NCI-H128 (cell line): ENCODE data around the gene GABRP.

Source experiments
- DNase-seq: peaks from one replicate; lab custom pipeline; 2025; ENCODE audit not compliant: unreplicated experiment; lab: John Stamatoyannopoulos, UW

GABRP gene, protein sequence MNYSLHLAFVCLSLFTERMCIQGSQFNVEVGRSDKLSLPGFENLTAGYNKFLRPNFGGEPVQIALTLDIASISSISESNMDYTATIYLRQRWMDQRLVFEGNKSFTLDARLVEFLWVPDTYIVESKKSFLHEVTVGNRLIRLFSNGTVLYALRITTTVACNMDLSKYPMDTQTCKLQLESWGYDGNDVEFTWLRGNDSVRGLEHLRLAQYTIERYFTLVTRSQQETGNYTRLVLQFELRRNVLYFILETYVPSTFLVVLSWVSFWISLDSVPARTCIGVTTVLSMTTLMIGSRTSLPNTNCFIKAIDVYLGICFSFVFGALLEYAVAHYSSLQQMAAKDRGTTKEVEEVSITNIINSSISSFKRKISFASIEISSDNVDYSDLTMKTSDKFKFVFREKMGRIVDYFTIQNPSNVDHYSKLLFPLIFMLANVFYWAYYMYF

GRCh38 chr5:170783498-170784247 lies at the start of gene GABRP:
GABRP (plus strand) TSS chr5:170783725; CDS start chr5:170788616, 4,891 bp downstream.
- no peak for DNase-seq

DNA sequence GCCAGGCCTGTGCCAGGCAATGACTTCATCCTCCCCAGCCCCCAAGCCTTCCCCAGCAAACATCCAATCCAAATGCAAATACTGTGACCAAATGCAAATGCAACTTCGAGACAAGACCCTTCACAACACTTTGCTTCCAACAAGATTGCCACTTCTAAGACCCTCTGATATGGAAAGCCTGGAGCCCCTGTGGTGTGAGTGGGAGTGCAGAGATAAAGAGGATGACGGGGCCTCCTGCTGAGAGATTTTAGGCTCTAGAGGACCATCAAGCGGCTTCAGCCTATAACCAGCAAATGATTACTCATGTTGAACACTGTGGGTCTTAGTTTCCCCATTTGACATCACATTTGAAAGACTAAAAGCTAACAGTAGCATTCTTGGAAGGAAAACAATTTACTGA lies 46.6 kb upstream of the GABRP start:
- DNase-seq, result no peak

- DNase-seq, result no peak
Observed at GRCh38 chr5:170737591-170737990, 45.9 kb upstream of the GABRP start.

- no peak for DNase-seq
Observed at GRCh38 chr5:170738840-170739239, 44.7 kb upstream of the GABRP start.

- DNase-seq, result no peak
Observed at GRCh38 chr5:170739446-170739845, 44.1 kb upstream of the GABRP start.

- no peak for DNase-seq
Observed at GRCh38 chr5:170740551-170741205, 42.8 kb upstream of the GABRP start.

DNA sequence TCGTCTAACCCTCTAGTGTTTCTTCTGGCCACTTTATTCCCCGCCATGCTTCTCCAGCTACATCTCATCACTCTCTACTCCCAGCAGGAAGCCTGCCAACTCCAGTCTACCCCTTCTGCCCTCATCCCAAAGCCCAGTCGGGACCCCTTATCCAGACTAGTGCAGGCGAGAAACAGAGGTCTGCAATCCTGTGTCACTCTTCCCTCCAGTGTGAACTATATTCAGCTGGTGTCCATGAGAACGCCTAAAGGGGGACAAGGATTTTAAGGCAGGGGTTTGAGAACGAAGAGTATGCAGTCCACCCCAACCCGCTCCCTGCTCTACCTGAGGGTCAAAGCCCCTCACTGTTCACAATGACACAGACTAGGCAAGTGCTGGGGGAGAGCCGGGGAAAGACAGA lies 41.7 kb upstream of the GABRP start:
- no peak for DNase-seq

DNA sequence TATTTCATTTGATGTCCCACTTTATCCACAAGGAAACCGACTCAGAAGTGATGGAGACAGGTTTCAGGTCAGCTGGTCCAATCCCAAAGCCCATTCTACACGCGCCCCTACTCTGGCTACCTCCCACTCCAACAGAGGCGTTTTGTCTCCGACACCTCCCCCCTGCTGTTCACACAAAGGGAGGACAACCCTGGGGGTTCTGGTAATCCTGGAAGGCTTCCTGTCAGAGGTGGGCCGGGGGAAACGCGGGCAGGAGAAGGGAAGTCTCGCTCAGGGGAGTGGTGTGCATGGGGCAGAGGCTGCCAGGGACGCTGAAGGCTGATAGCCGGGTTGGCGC lies 39.7 kb upstream of the GABRP start:
- no peak for DNase-seq

- DNase-seq, result no peak
Observed at GRCh38 chr5:170745481-170746071, 37.9 kb upstream of the GABRP start.

DNA sequence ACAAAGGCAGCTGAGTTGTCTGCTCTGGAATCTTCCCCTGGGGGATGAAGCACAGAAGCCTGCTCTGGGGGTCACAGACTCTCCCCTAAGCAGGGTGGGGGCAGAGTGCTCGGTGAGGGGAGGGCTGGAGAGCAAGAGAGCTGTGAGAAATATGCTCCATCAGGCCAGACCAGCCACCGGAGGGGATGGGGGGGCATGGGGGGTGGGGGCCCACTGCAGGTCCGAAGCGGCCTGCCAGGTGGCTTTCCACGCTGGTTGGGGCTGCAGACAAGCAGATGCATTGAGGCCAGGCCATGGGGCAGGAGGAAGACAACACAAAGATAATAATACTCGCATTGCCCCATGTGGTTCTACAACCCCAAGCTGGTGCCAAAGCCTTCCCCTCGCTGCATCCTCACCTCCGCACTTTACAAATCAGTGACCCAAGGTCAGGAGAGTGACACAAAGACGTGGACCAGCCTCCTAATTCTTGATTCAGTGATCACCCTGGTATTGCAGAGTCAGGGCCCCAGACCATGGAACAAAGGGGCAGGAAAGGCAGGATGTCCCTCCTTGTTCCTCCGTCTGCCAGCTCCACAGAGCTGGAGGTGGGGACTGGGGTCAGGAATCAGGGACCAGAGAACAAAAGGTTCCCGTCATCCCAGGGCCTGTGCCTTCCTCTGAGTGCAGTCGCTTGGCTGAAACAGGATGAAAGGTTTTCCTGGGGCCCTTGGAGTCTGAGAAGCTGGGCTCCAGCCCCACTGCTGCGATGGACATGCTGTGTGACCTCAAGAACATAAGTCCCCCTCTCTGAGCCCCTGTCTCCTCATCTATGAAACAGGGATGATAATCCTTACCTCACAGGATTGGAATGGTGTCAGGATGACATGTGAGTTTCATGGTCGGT lies 37.2 kb upstream of the GABRP start:
- no peak for DNase-seq

DNA sequence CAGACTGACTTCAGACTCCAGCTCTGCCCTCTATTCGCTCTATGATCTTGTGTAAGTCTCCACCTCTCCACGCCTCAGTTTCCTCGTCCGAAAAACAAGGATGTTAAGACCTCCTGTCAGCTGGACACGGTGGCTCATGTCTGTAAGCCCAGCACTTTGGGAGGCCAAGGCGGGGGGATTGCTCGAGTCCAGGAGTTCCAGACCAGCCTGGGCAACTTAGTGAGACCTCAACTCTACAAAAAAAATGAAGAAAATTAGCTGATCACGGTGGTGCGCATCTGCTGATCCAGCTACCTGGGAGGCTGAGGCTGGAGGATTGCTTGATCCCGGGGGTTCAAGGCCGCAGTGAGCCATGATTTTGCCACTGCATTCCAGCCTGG lies 36.6 kb upstream of the GABRP start:
- no peak for DNase-seq

GRCh38 chr5:170747357-170747756 lies 36.2 kb upstream of the GABRP start:
- no peak for DNase-seq

DNA sequence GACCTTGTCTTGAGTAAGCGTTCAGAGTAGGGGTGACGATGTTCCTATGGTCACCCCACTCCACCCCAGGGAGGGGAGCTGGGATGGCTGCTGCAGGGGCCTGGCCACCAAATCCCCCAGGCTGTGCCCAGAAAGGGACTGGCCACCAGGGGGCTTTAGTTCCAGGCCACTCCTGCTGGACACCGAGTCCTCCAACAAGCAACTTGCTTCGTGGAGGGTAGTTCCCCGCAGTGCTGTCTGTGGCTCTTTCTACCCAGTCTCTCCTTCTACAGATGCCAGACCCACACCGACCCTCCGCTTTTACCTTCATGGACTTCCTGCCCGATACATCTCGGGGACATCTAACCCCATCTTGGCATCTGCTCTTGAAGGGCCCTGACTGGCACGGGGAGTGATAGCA lies 35.7 kb upstream of the GABRP start:
- DNase-seq, result no peak

- DNase-seq, result no peak
Observed at GRCh38 chr5:170748951-170749471, 34.5 kb upstream of the GABRP start.

GRCh38 chr5:170749911-170750431 lies 33.6 kb upstream of the GABRP start:
- no peak for DNase-seq

- DNase-seq, result no peak
Observed at GRCh38 chr5:170750791-170751190, 32.7 kb upstream of the GABRP start.

DNA sequence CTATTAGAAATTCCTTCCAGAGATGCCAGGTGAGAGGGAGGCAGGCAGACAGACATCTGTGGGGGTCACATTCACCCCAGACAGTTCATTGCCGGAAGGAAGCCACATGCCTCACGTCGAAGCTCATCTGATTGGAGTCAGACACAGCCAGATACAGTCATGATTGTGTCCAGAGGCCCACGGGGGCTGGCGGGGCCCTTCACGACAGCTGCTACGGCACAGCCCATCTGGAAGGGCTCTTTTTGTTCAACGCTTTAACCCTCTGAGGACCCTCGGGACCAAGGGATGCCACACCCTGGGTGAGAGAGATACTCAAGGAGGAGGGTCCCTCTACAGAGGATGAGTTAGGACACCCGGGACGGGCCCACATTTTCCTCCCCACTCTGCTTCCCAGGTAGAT lies 31.9 kb upstream of the GABRP start:
- no peak for DNase-seq

DNA sequence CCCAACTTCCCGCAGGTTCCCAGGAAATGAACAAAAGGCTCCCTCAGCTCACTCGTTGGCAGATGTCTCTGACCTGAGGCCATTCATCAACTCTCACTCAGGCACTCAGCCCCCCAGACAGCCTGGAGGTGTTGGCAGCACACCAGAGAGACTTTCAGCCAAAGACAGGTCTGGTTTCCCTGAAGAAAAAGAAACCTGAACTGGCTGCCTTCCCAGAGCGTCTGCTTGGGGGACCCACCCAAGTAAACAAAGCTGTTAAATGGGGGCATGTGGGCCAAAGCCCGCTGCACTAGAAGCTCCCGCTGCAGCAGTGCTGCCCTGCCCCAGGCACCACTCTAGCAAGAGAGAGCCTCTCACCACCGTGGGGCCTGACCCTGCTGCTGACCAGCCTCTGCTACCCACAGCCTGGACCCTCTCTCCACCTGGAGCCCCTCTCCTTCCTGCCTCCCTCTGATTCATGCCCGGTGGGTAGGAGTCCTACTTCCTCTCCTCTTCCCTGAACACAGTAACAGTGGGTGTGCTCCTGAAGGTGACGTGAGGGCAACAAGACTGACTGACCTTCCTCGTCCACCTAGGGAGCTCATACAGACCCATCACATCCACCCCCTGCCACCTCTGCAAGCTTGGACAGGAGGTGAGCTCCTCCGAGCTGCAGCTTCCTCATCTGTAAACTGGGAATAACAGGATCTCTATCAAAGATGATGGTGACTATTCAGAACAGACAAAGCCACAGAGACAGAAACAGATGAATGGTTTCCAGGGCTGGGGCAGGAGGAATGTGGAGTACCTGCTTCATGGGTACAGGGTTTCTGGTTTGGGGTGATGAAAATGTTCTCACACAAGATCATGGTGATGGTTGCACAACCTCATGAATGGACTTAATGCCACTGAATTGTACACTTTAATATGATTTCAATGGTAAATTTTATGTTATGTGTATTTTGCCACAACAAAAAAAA lies 31.0 kb upstream of the GABRP start:
- no peak for DNase-seq

- no peak for DNase-seq
Observed at GRCh38 chr5:170753311-170753710, 30.2 kb upstream of the GABRP start.
